Prostate gland (tissue), 2 donors: ENCODE measurements around the gene NRBF2.

Source experiments
- CTCF ChIP-seq, 4 experiments: fragments of 200-600 bp in 2 of 4; fragments of 450-650 bp in 2 of 4; sonication (generic) in 2 of 4; IDR thresholded peaks; 1 replicate in 3 of 4; 2 replicates in 1 of 4; pipeline ENCODE4 v1.5.1; 2016 to 2019; ENCODE audit warnings: antibody characterized with exemption in 4 of 4, mild to moderate bottlenecking in 2 of 4, moderate library complexity in 2 of 4
- POLR2A ChIP-seq: fragments of 450-650 bp; IDR thresholded peaks from one replicate; pipeline ENCODE4 v1.6.1; 2016; ENCODE audit warnings: antibody characterized with exemption, mild to moderate bottlenecking
- POLR2AphosphoS5 ChIP-seq: sonication (generic); formaldehyde crosslinking; IDR thresholded peaks from one replicate; pipeline ENCODE4 v1.6.1; 2017; ENCODE audit warnings: antibody characterized with exemption

- TF ChIP-seq CTCF (IDR thresholded peaks at IDR 0.05) (no peak), POLR2A (no peak), POLR2AphosphoS5 (peak; percentile 96)
Measured at GRCh38 chr10:63114031-63114814, 18.9 kb upstream of the NRBF2 start.
